C4-2B (cell line): ENCODE results near the gene TRAK1.

ENCODE experiments used
- H3K27ac ChIP-seq: fragments of 450-650 bp; 2 replicates; pipeline ENCODE4 v1.5.1; 2017
- ZFX ChIP-seq: fragments of 450-650 bp; IDR thresholded peaks from 2 replicates; pipeline ENCODE4 v1.6.1; 2017
- TF ChIP-seq, protein P1 (sequence below): fragments of 450-650 bp; conservative IDR thresholded peaks from 2 replicates; pipeline ENCODE4 v1.5.1; 2017; ENCODE audit warnings: mild to moderate bottlenecking

The TRAK1 gene

DNA sequence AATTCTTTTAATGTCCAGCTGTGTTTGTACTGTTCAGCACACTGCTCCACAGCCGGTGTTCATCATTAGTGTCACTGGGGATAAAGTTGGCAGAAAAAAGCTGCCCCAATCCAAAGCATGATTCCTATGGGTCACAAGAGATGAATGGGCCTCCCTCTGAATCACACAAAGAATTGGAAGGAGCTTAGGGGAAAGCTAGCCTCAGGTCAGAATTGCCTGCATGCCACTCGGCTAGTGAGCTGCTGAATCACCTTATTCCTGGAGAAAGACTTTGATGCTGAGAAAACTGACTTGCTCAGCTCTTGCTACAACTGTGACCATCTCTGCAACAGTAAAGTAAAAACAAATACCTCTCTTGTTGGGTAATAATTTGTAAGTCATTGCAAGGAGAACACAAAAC lies 171.4 kb downstream of the TRAK1 start:
- no peak for TF ChIP-seq ZFX
- TF ChIP-seq, protein P1, sequence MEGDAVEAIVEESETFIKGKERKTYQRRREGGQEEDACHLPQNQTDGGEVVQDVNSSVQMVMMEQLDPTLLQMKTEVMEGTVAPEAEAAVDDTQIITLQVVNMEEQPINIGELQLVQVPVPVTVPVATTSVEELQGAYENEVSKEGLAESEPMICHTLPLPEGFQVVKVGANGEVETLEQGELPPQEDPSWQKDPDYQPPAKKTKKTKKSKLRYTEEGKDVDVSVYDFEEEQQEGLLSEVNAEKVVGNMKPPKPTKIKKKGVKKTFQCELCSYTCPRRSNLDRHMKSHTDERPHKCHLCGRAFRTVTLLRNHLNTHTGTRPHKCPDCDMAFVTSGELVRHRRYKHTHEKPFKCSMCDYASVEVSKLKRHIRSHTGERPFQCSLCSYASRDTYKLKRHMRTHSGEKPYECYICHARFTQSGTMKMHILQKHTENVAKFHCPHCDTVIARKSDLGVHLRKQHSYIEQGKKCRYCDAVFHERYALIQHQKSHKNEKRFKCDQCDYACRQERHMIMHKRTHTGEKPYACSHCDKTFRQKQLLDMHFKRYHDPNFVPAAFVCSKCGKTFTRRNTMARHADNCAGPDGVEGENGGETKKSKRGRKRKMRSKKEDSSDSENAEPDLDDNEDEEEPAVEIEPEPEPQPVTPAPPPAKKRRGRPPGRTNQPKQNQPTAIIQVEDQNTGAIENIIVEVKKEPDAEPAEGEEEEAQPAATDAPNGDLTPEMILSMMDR, result no peak
- H3K27ac ChIP-seq, result no peak overlapping the region

DNA sequence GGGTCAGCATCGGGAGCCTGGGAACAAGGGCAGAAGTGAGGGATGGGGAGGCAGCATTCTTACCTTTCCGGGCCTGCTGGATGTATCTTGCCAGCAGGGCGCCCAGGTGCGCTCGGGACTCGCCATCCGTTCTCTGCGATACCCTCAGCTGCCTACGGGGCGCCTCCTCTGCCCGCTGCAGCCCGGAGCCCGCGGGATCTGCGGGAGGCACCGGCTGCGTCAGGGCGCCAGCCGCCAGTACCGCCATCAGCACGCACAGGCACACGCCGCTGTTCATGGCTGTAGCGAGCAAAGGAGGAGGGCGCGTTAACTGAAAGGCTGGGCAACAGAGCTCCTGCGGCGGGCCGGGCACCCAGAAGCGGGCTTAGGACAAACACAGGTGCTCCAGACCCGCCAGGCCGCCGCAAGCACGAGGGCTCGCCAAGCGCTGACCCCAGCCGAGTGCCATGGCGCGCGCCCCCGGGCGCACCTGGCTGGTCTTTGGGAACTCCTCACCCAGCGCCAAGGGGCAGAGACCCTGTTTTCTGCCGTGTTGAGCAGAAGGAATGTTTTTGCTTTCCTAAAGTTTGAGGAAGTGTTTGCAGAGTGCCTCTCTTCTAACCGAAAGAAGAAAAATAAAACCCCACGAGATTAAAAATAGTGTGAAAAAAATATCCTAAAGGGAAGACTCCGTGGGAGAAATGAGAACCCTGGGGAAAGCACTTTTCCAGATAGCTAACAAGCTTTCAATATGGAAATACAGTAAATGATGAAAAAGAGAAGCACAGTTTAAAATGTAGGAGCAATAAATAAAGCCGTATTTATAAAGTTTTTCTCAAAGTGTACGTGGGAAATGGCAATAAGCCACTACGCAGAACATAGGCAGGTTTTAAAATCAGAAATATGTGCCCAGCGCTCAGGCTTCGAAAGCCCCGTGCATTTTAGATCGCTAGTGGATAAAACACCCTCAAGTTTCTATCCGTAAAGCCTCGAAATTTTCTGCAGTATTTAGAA lies 172.5 kb downstream of the TRAK1 start:
- H3K27ac ChIP-seq, result no peak overlapping the region
- TF ChIP-seq, protein P1, result no peak
- no peak for TF ChIP-seq ZFX

DNA sequence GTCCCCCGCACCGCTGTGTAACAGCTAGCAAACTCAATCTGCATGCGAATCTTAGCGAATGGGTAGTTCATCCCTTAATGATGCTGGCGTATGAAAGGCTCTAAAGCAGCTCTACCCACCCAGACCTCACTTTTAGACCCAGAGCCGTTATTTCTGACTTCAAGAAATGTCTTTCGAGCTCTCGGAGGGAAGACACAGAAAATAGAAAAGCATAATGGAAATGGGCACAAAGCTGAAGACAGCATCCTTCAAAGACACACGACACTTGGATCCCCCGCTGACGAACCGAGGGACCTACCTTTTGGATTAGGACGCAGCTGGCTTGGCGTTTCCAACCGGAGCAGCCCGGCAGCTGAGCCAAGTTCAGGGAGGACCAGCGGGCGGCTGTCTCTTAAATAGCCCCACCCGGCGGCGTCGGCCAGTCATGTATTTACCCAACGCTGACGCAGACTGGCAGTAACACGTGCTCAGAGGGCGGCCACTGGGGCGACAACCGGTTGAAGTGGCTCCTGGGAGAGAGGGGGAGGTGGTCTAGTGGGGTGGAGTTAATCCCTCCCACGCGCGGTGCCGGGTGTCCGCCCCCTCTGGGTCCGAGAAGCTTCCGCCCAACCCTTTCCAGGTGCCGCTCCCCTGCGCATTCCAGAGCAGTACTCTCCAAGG lies 173.4 kb downstream of the TRAK1 start:
- peak overlapping the region; percentile 8; the same call in 1 of the 2 replicates for H3K27ac ChIP-seq
- no peak for TF ChIP-seq ZFX
- TF ChIP-seq, protein P1, result no peak

DNA sequence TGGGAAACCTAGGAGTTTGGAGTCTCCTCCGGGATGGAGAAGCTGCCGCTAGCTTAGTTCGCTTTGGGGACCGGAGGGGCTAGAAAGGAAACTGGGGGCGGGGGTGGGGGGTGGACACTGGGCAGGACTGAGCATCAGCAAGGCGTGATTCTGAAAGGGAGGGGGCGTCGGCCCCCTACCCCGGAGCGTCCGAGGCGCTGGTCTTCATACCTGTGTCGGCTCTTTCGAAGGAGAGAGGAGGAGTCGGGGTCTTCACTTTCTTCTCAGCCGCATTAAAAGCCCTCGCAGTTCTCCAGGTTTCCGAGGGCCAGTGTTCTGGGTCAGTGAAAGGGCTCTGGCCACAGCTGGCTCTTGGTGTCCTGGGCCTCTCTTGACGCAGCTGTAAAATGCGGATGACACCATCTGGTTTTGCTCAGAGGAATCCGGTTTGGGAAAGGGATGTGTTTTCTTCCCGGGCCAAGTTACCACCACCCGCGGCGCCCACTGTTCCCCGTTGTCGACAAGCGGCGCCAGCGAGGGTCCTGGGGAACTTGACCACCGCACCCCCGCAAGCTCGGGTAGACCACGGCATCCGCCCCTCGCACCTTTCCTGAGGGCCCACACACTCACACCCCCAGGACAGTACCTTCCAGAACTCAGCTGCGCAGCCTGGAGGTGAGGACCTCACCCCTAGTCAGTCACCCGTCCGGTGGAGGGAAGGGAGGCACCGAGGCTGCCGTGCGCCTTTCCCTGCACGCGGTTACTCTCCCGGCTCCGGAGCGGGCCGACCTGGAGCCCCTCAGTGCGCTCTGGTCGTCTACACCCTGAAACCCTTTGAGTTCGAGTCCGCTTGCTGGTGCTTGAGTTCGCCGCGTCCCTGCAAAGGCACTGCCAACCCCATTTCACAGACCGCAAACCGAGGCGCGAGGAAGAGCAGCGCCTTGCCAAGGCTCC lies 174.2 kb downstream of the TRAK1 start:
- no peak for TF ChIP-seq ZFX
- TF ChIP-seq, protein P1, result no peak
- H3K27ac ChIP-seq, result peak overlapping the region; percentile 8; the same call in 1 of the 2 replicates

DNA sequence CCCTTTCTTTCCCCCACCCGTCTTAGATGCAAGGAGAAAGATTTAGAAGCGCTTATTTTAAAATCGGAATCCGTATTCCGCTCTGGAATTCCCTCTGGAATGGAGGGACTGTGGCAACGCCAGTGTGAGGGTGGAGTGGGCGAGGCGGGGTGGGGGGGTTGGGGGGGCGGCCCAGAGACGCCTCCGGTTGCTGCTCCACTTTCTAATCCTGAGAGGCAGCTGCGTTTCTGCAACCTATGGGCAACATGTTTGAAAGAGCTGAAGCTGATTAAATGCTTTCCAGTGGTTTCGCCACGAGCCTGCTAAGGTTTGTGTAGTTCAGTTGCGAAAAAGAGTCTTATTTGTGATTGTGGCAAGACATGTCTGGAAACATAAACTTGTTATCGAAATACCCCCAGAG lies 174.9 kb downstream of the TRAK1 start, which contains the start of gene CCK:
Gene CCK, minus strand, starts transcription at position 101 of the 400 bp plus-strand sequence. CDS start 2,555 bp downstream, outside the sequence.
- H3K27ac ChIP-seq, result peak within 1 kb of the TSS; percentile 8; the same call in 1 of the 2 replicates
- TF ChIP-seq, protein P1, result no peak
- no peak for TF ChIP-seq ZFX

DNA sequence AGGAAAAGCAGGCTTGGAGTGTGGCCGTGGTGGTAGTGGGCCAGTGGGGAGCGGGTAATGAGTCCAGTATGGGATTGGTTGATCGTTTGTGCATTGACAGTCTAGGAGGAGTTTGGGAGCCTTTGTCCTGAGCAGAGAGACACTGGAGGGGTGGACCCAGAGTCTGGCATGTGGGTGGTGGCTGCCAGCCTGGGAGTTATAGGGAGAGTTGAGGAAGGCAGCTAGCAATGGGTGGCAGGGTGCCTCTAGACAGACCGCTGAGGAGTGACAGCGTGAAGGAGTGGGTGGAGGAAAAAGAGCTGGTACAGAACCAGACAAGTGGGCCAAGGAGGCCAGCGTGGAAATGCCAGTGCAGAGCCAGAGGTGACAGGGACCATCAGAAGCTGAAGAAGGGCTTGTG lies 176.7 kb downstream of the TRAK1 start:
- H3K27ac ChIP-seq, result no peak overlapping the region
- no peak for TF ChIP-seq ZFX
- TF ChIP-seq, protein P1, result no peak
